IMR-90 (cell line): Measurements from ENCODE around the gene RHBDL1. TPM values are rescaled to one million over a fixed set of nuclear protein-coding genes. Genes with fewer than 3 reads are reported as not detected.

Experiments
- ATAC-seq: fragments of 200-7000 bp; cut with Tn5 transposase; 2 replicates; pipeline ENCODE4 v1.9.1; 2020; ENCODE audit warnings: low read depth, mild to moderate bottlenecking, moderate library complexity
- BruUV-seq: library from RNA; stranded (reverse); fragments of 400-500 nt; replicated peaks from 2 replicates; lab custom pipeline; 2021; lab: Mats Ljungman, UMichigan
- CTCF ChIA-PET: fragments of 300-600 bp; formaldehyde crosslinking; extraction: SDS; loops from one replicate; lab custom pipeline; 2021; ENCODE audit warnings: antibody characterized with exemption; lab: Yijun Ruan, JAX
- POLR2A ChIA-PET: fragments of 300-600 bp; sonication (Branson Sonifier 250); formaldehyde crosslinking; loops from one replicate; lab custom pipeline; 2022; ENCODE audit warnings: antibody characterized with exemption; ENCODE audit not compliant: unreplicated experiment; lab: Charles Lee
- DNase-seq: peaks from one replicate; pipeline ENCODE4 v3.0.0; 2013
- H2AFZ ChIP-seq: replicated peaks from 2 replicates; pipeline ENCODE3; 2013; ENCODE audit warnings: low read length, mild to moderate bottlenecking; ENCODE audit not compliant: poor library complexity
- H2AK5ac ChIP-seq: 2 replicates; pipeline ENCODE4 v1.6.1; 2013; ENCODE audit warnings: low read depth, low read length, inconsistent platforms
- H2AK9ac ChIP-seq: replicated peaks from 2 replicates; pipeline ENCODE3; 2013; ENCODE audit warnings: mild to moderate bottlenecking, low read depth, low read length, moderate library complexity; ENCODE audit not compliant: poor library complexity
- H2BK120ac ChIP-seq: 2 replicates; pipeline ENCODE4 v1.6.1; 2013; ENCODE audit warnings: low read depth, low read length, inconsistent platforms
- H2BK15ac ChIP-seq: 3 replicates; pipeline ENCODE4 v1.6.1; 2013; ENCODE audit warnings: low read depth, low read length, inconsistent platforms
- H2BK20ac ChIP-seq: 2 replicates; pipeline ENCODE4 v1.6.1; 2013; ENCODE audit warnings: low read depth, mild to moderate bottlenecking, inconsistent platforms, low read length, moderate library complexity
- H2BK5ac ChIP-seq: 2 replicates; pipeline ENCODE4 v1.6.1; 2013; ENCODE audit warnings: mild to moderate bottlenecking, low read depth, low read length, inconsistent platforms; ENCODE audit not compliant: poor library complexity, severe bottlenecking
- H3K14ac ChIP-seq: replicated peaks from 2 replicates; pipeline ENCODE4 v1.6.1; 2013; ENCODE audit warnings: low read depth, low read length, inconsistent platforms
- H3K18ac ChIP-seq: 2 replicates; pipeline ENCODE4 v1.6.1; 2013; ENCODE audit warnings: low read depth, low read length, control low read depth
- H3K23ac ChIP-seq: 2 replicates; pipeline ENCODE4 v1.6.1; 2013; ENCODE audit warnings: low read depth, low read length, inconsistent platforms
- H3K27ac ChIP-seq: 2 replicates; pipeline ENCODE4 v1.5.1; 2013; ENCODE audit warnings: mild to moderate bottlenecking, control low read depth, low read length; ENCODE audit not compliant: insufficient read depth
- H3K27me3 ChIP-seq: 2 replicates; pipeline ENCODE4 v1.6.1; 2013; ENCODE audit warnings: low read length; ENCODE audit not compliant: control insufficient read depth, insufficient read depth
- H3K36me3 ChIP-seq: 2 replicates; pipeline ENCODE4 v1.6.1; 2013; ENCODE audit warnings: low read length, mixed read lengths; ENCODE audit not compliant: control insufficient read depth, insufficient read depth
- H3K4ac ChIP-seq: 2 replicates; pipeline ENCODE4 v1.6.1; 2013; ENCODE audit warnings: low read depth, low read length, inconsistent platforms
- H3K4me1 ChIP-seq: 2 replicates; pipeline ENCODE4 v1.6.1; 2013; ENCODE audit warnings: low read length, mixed read lengths; ENCODE audit not compliant: control insufficient read depth, insufficient read depth
- H3K4me2 ChIP-seq: 2 replicates; pipeline ENCODE4 v1.6.1; 2013; ENCODE audit warnings: low read depth, mild to moderate bottlenecking, control low read depth, low read length, moderate library complexity
- H3K4me3 ChIP-seq: 2 replicates; pipeline ENCODE4 v1.5.1; 2013; ENCODE audit warnings: low read depth, mild to moderate bottlenecking, control low read depth, low read length, moderate library complexity; ENCODE audit not compliant: insufficient read depth
- H3K56ac ChIP-seq: 2 replicates; pipeline ENCODE4 v1.6.1; 2013; ENCODE audit warnings: low read length, inconsistent platforms; ENCODE audit not compliant: insufficient read depth; ENCODE audit errors: extremely low read depth
- H3K79me1 ChIP-seq, 2 experiments: 2 replicates each; pipeline ENCODE4 v1.6.1; 2013; ENCODE audit warnings: low read length in 2 of 2, inconsistent platforms in 1 of 2, low read depth in 1 of 2
- H3K9ac ChIP-seq: 2 replicates; pipeline ENCODE4 v1.6.1; 2013; ENCODE audit warnings: low read depth, low read length, control low read depth
- H3K9me1 ChIP-seq: 2 replicates; pipeline ENCODE4 v1.6.1; 2013; ENCODE audit warnings: low read length, inconsistent platforms; ENCODE audit not compliant: insufficient read depth
- H3K9me3 ChIP-seq: 2 replicates; pipeline ENCODE4 v1.6.1; 2013; ENCODE audit warnings: low read length; ENCODE audit not compliant: control insufficient read depth, insufficient read depth
- H4K20me1 ChIP-seq: 2 replicates; pipeline ENCODE4 v1.6.1; 2013; ENCODE audit warnings: low read length, inconsistent platforms; ENCODE audit not compliant: insufficient read depth
- H4K5ac ChIP-seq: 2 replicates; pipeline ENCODE4 v1.6.1; 2013; ENCODE audit warnings: mild to moderate bottlenecking, low read depth, low read length, control low read depth
- H4K8ac ChIP-seq, 2 experiments: 2 replicates each; pipeline ENCODE4 v1.6.1; 2013; ENCODE audit warnings: low read depth in 2 of 2, low read length in 2 of 2, control low read depth in 1 of 2, inconsistent platforms in 1 of 2
- H4K91ac ChIP-seq: 2 replicates; pipeline ENCODE4 v1.6.1; 2013; ENCODE audit warnings: low read depth, low read length, inconsistent platforms; ENCODE audit not compliant: insufficient read depth
- BHLHE40 ChIP-seq: fragments of 150-350 bp; IDR thresholded peaks from 2 replicates; pipeline ENCODE4 v1.6.1; 2016; ENCODE audit warnings: mild to moderate bottlenecking, low read depth, low read length
- CEBPB ChIP-seq: IDR thresholded peaks from 2 replicates; pipeline ENCODE4 v1.6.1; 2012; ENCODE audit warnings: low read depth, low read length, improper control_type of control experiment
- CHD1 ChIP-seq: IDR thresholded peaks from 2 replicates; pipeline ENCODE4 v1.6.1; 2012; ENCODE audit warnings: low read depth, low read length, improper control_type of control experiment
- CTCF ChIP-seq: conservative IDR thresholded peaks from 2 replicates; pipeline ENCODE4 v1.5.1; 2012; ENCODE audit warnings: mild to moderate bottlenecking, low read depth, low read length, improper control_type of control experiment
- NFE2L2 ChIP-seq: fragments of 150-350 bp; IDR thresholded peaks from 2 replicates; pipeline ENCODE4 v1.6.1; 2016; ENCODE audit warnings: low read depth, mild to moderate bottlenecking, low read length
- POLR2A ChIP-seq: IDR thresholded peaks from 2 replicates; pipeline ENCODE4 v1.6.1; 2012; ENCODE audit warnings: mild to moderate bottlenecking, low read depth, low read length
- RCOR1 ChIP-seq: IDR thresholded peaks from 2 replicates; pipeline ENCODE4 v1.6.1; 2012; ENCODE audit warnings: mild to moderate bottlenecking, low read length, improper control_type of control experiment; ENCODE audit not compliant: insufficient replicate concordance
- USF2 ChIP-seq: fragments of 150-350 bp; IDR thresholded peaks from 2 replicates; pipeline ENCODE4 v1.6.1; 2017; ENCODE audit warnings: mild to moderate bottlenecking, antibody characterized with exemption, low read length, low read depth
- WGBS, 2 experiments: methylation state at CpG; one replicate each; pipeline versions ENCODE4 v1.1.5 to v1.1.7; 2013; ENCODE audit warnings: missing lambda C conversion rate in 2 of 2; ENCODE audit not compliant: insufficient read length in 1 of 2; ENCODE audit errors: extremely low coverage in 2 of 2; 5-methylcytosine and 5-hydroxymethylcytosine counted together
- dilution Hi-C: fragments of 300-500 bp; cut with HindIII; formaldehyde crosslinking; loops from one replicate; pipeline ENCODE4 v1.14.3; 2018; ENCODE audit warnings: low sequenced_read_pairs; ENCODE audit not compliant: unreplicated experiment
- in situ Hi-C: fragments of 300-500 bp; cut with MboI; formaldehyde crosslinking; loops from 3 replicates; pipeline ENCODE4 v1.14.3; 2019; ENCODE audit warnings: low sequenced_read_pairs, inconsistent platforms, mixed read lengths
- intact Hi-C: fragments of 100-400 bp; cut with micrococcal nuclease; formaldehyde crosslinking; loops from 2 replicates; pipeline ENCODE4 v1.10.0; 2022
- polyA plus RNA-seq, 3 experiments: library from polyadenylated mRNA; depleted of rRNA; stranded (reverse); fragments of >200 nt; gene quantifications; 2 replicates each; pipeline ENCODE4 v1.2.3, GENCODE V29; 2012; ENCODE audit warnings: low replicate concordance in 1 of 3
- total RNA-seq: library from RNA; depleted of rRNA; stranded (reverse); fragments of >200 nt; gene quantifications from 2 replicates; pipeline ENCODE4 v1.2.3, GENCODE V29; 2012

RHBDL1 gene
- total and polyA plus RNA-seq, 2 of the 4 experiments (the other 2 are of a cell fraction) = 0.72 to 4.1 TPM

- ChIA-PET POLR2A (no interaction called here), CTCF (no interaction called here)
- H4K20me1 ChIP-seq = peaks cover 18% of the 10 kb centered on the region; the same call in 1 of the 2 replicates
- no peak overlapping the region for H3K56ac ChIP-seq
- H2BK120ac ChIP-seq = no peak overlapping the region
- no peaks in the 10 kb centered on the region for H3K79me1 ChIP-seq
- H3K4me3 ChIP-seq = no peak overlapping the region
- DNase-seq = no peak
- no peak overlapping the region for H3K4ac ChIP-seq
- no peak overlapping the region for H2BK15ac ChIP-seq
- ATAC-seq = no peak
- H2AFZ ChIP-seq = peak overlapping the region; percentile 23
- 37% methylated on average over 9 of the region's 14 CpGs; no CpG with 5 or more reads in 1 of the 2 experiments for WGBS, 2 experiments
- in situ Hi-C loops = loop anchor here (25.0 kb wide), 1 partner anchor 355 kb away; the partner anchor contains the start of gene SSTR5
- no TSS peak for BruUV-seq
- no peak overlapping the region for H3K18ac ChIP-seq
- peaks cover 5% of the 10 kb centered on the region; the same call in 1 of the 2 replicates for H3K4me1 ChIP-seq
- H3K14ac ChIP-seq = no peak overlapping the region
- no peak overlapping the region for H3K23ac ChIP-seq
- H3K4me2 ChIP-seq = no peak overlapping the region
- no peak overlapping the region for H2AK5ac ChIP-seq
- peaks cover 52% of the 10 kb centered on the region for H3K27me3 ChIP-seq
- H3K9me3 ChIP-seq = no peaks in the 10 kb centered on the region
- no peak overlapping the region for H3K27ac ChIP-seq
- TF ChIP-seq RCOR1 = no peak
- no peak for TF ChIP-seq CEBPB
- TF ChIP-seq NFE2L2 = no peak
- no peak for TF ChIP-seq POLR2A
- no peak for TF ChIP-seq CTCF
- no peak for TF ChIP-seq USF2
- TF ChIP-seq CHD1 = no peak
- no peak for TF ChIP-seq BHLHE40
- no peaks in the 10 kb centered on the region for H3K9me1 ChIP-seq
- dilution Hi-C loops = no loop called here
- no peak overlapping the region for H2BK5ac ChIP-seq
- H4K91ac ChIP-seq = no peak overlapping the region
- no peak overlapping the region for H2AK9ac ChIP-seq
- no peak overlapping the region for H3K9ac ChIP-seq
- H3K36me3 ChIP-seq = no peaks in the 10 kb centered on the region
- no peak overlapping the region for H4K8ac ChIP-seq
- intact Hi-C loops = no loop called here
- no peak overlapping the region for H4K5ac ChIP-seq
- H2BK20ac ChIP-seq = no peak overlapping the region
Observed at GRCh38 chr16:707062-707538, 31.6 kb downstream of the RHBDL1 start.
